HepG2 (cell line): ENCODE results near the gene SNX11.

Experiments used
- CHD2 ChIP-seq: IDR thresholded peaks from 2 replicates; pipeline ENCODE4 v1.6.1; 2011; ENCODE audit warnings: low read depth, low read length, improper control_type of control experiment
- CREB1 ChIP-seq, 2 experiments: fragments of 450-650 bp in 1 of 2; IDR thresholded peaks; 2 replicates each; pipeline ENCODE4 v1.6.1; 2016 to 2017; ENCODE audit warnings: control low read depth in 1 of 2, mild to moderate bottlenecking in 1 of 2, missing compliant biosample characterization in 1 of 2, missing genetic modification characterization in 1 of 2
- CTCF ChIP-seq: sonication (generic); formaldehyde crosslinking; IDR thresholded peaks from 2 replicates; pipeline ENCODE4 v1.5.0; 2020; ENCODE audit warnings: mild to moderate bottlenecking, missing genetic modification reagents, moderate library complexity
- FOXK2 ChIP-seq: fragments of 450-650 bp; IDR thresholded peaks from 2 replicates; pipeline ENCODE4 v1.6.1; 2016
- HDAC2 ChIP-seq: sonication (generic); formaldehyde crosslinking; IDR thresholded peaks from 2 replicates; pipeline ENCODE4 v1.4.0; 2020; ENCODE audit warnings: missing genetic modification reagents
- MLX ChIP-seq: IDR thresholded peaks from 2 replicates; pipeline ENCODE4 v1.6.1; 2016
- RBM39 ChIP-seq: fragments of 200-400 bp; formaldehyde crosslinking; IDR thresholded peaks from one replicate; pipeline ENCODE4 v1.6.1; 2018; ENCODE audit warnings: antibody characterized with exemption, mild to moderate bottlenecking, low read depth, low read length; ENCODE audit not compliant: poor library complexity, severe bottlenecking
- XRCC5 ChIP-seq: fragments of 200-400 bp; formaldehyde crosslinking; optimal IDR thresholded peaks from 2 replicates; pipeline ENCODE3; 2017; ENCODE audit warnings: mild to moderate bottlenecking, low read length
- ZFP37 ChIP-seq: sonication (generic); formaldehyde crosslinking; IDR thresholded peaks from 2 replicates; pipeline ENCODE4 v1.4.0; 2020; ENCODE audit warnings: missing genetic modification reagents, borderline replicate concordance
- ZNF510 ChIP-seq: sonication (generic); formaldehyde crosslinking; IDR thresholded peaks from 2 replicates; pipeline ENCODE4 v1.4.0; 2020; ENCODE audit warnings: low read depth, mild to moderate bottlenecking, missing genetic modification reagents

DNA sequence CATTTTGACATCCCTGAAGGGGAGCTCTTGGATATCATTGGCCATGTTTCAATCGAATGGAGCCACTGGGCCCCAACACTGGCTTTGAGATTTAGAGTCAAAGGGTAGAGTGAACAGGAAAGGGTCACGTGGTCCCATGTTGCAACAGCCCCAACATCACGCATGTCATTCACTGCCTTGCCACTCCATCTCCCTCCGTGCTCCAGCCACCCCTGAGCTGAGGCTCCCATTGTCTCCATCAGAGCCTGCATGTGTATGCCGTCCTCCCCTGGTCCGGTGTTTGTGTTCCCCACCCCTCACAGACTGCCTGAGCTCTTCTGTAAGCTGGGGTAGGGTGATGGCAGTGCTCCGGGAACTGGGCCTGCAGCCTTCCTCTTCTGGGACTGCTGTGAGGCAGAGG, 47.3 kb upstream of the SNX11 start:
- TF ChIP-seq ZNF510 (CRISPR knock-in tag), result no peak
- TF ChIP-seq ZFP37, result no peak
- no peak for TF ChIP-seq RBM39
- no peak for TF ChIP-seq CTCF
- TF ChIP-seq HDAC2 (CRISPR knock-in tag), result no peak
- TF ChIP-seq CREB1 (IDR thresholded peaks at IDR 0.05), result no peak
- no peak for TF ChIP-seq CREB1 (CRISPR knock-in tag; IDR thresholded peaks at IDR 0.05)
- no peak for TF ChIP-seq CHD2
- no peak for TF ChIP-seq MLX (CRISPR knock-in tag)
- no peak for TF ChIP-seq FOXK2
- TF ChIP-seq XRCC5, result no peak
